ENCODE results near the gene RIN3. TPM values are rescaled to one million over a fixed set of nuclear protein-coding genes. Genes with fewer than 3 reads are reported as not detected.

The RIN3 gene
- total RNA-seq, 1 donor from 2014 or later = 28.0 TPM

- H2AFZ ChIP-seq (ENCODE audit: low read depth, low read length) = no peak overlapping the region
- Mint-ChIP-seq H3K27ac (ENCODE audit: unreplicated experiment) (no peak overlapping the region), H3K9me3 (ENCODE audit: unreplicated experiment) (peaks cover 14% of the 10 kb centered on the region), H3K36me3 (ENCODE audit: low read depth, unreplicated experiment) (peaks cover 28% of the 10 kb centered on the region), H3K27me3 (ENCODE audit: low read depth, unreplicated experiment) (no peaks in the 10 kb centered on the region), H3K4me3 (ENCODE audit: unreplicated experiment) (no peak overlapping the region), H3K4me1 (ENCODE audit: low read depth, unreplicated experiment) (peaks cover 4% of the 10 kb centered on the region)
- H3K27ac ChIP-seq (ENCODE audit: low read depth, low read length) = no peak overlapping the region
- H3K36me3 ChIP-seq (ENCODE audit: insufficient read depth, low read length) = no peaks in the 10 kb centered on the region
- peaks cover 3% of the 10 kb centered on the region for H4K20me1 ChIP-seq (ENCODE audit: insufficient read depth, low read length)
- no peak for FAIRE-seq
- H3K9ac ChIP-seq (ENCODE audit: low read length) = no peak overlapping the region
- no peak overlapping the region for H3K4me3 ChIP-seq (ENCODE audit: insufficient read depth, low read depth, low read length)
- no peaks in the 10 kb centered on the region for H3K79me2 ChIP-seq (ENCODE audit: insufficient read depth, low read length)
- no peak for DNase-seq (ENCODE audit: low read depth)
- TF ChIP-seq CTCF (IDR thresholded peaks at IDR 0.05; ENCODE audit: insufficient read depth, low read depth, low read length) = no peak
- no peak for TF ChIP-seq EZH2 (IDR thresholded peaks at IDR 0.05; ENCODE audit: insufficient read depth, low read length)
- H3K4me2 ChIP-seq (ENCODE audit: low read length) = no peak overlapping the region
- H3K4me1 ChIP-seq (ENCODE audit: insufficient read depth, low read length) = peaks cover 2% of the 10 kb centered on the region
- no peaks in the 10 kb centered on the region for H3K27me3 ChIP-seq (ENCODE audit: insufficient read depth, low read length)
- peaks cover 18% of the 10 kb centered on the region for H3K9me3 ChIP-seq (ENCODE audit: insufficient read depth, low read depth, low read length)
Observed at GRCh38 chr14:92631098-92631497, 117.5 kb downstream of the RIN3 start.

GRCh38 chr14:92632546-92633273 is 119.1 kb downstream of the RIN3 start:
- Histone ChIP-seq H3K79me2 (ENCODE audit: insufficient read depth, low read length) (no peaks in the 10 kb centered on the region), H4K20me1 (ENCODE audit: insufficient read depth, low read length) (peaks cover 3% of the 10 kb centered on the region), H3K4me1 (ENCODE audit: insufficient read depth, low read length) (peaks cover 4% of the 10 kb centered on the region), H3K36me3 (ENCODE audit: insufficient read depth, low read length) (no peaks in the 10 kb centered on the region), H3K27ac (ENCODE audit: low read depth, low read length) (no peak overlapping the region), H3K4me3 (ENCODE audit: insufficient read depth, low read depth, low read length) (no peak overlapping the region), H3K4me2 (ENCODE audit: low read length) (no peak overlapping the region), H3K27me3 (ENCODE audit: insufficient read depth, low read length) (no peaks in the 10 kb centered on the region), H2AFZ (ENCODE audit: low read depth, low read length) (no peak overlapping the region), H3K9ac (ENCODE audit: low read length) (no peak overlapping the region), H3K9me3 (ENCODE audit: insufficient read depth, low read depth, low read length) (peaks cover 5% of the 10 kb centered on the region)
- Mint-ChIP-seq H3K36me3 (ENCODE audit: low read depth, unreplicated experiment) (peaks cover 15% of the 10 kb centered on the region), H3K27me3 (ENCODE audit: low read depth, unreplicated experiment) (no peaks in the 10 kb centered on the region), H3K27ac (ENCODE audit: unreplicated experiment) (no peak overlapping the region), H3K4me1 (ENCODE audit: low read depth, unreplicated experiment) (peaks cover 4% of the 10 kb centered on the region), H3K4me3 (ENCODE audit: unreplicated experiment) (no peak overlapping the region), H3K9me3 (ENCODE audit: unreplicated experiment) (peaks cover 4% of the 10 kb centered on the region)
- DNase-seq (ENCODE audit: low read depth) (no peak), FAIRE-seq (no peak)
- no peak for TF ChIP-seq EZH2 (IDR thresholded peaks at IDR 0.05; ENCODE audit: insufficient read depth, low read length)

- no peak for TF ChIP-seq CTCF (IDR thresholded peaks at IDR 0.05; ENCODE audit: insufficient read depth, low read depth, low read length)
- TF ChIP-seq EZH2 (IDR thresholded peaks at IDR 0.05; ENCODE audit: insufficient read depth, low read length) = no peak
- Histone ChIP-seq H3K4me1 (ENCODE audit: insufficient read depth, low read length) (peaks cover 4% of the 10 kb centered on the region), H3K36me3 (ENCODE audit: insufficient read depth, low read length) (no peaks in the 10 kb centered on the region), H3K27ac (ENCODE audit: low read depth, low read length) (no peak overlapping the region), H3K79me2 (ENCODE audit: insufficient read depth, low read length) (no peaks in the 10 kb centered on the region), H2AFZ (ENCODE audit: low read depth, low read length) (no peak overlapping the region), H3K9me3 (ENCODE audit: insufficient read depth, low read depth, low read length) (peaks cover under 1% of the 10 kb centered on the region), H3K27me3 (ENCODE audit: insufficient read depth, low read length) (no peaks in the 10 kb centered on the region), H4K20me1 (ENCODE audit: insufficient read depth, low read length) (peaks cover 8% of the 10 kb centered on the region), H3K9ac (ENCODE audit: low read length) (no peak overlapping the region), H3K4me3 (ENCODE audit: insufficient read depth, low read depth, low read length) (no peak overlapping the region), H3K4me2 (ENCODE audit: low read length) (no peak overlapping the region)
- H3K27me3 Mint-ChIP-seq (ENCODE audit: low read depth, unreplicated experiment) = no peaks in the 10 kb centered on the region
- no peaks in the 10 kb centered on the region for H3K9me3 Mint-ChIP-seq (ENCODE audit: unreplicated experiment)
- peaks cover 12% of the 10 kb centered on the region for H3K36me3 Mint-ChIP-seq (ENCODE audit: low read depth, unreplicated experiment)
- H3K27ac Mint-ChIP-seq (ENCODE audit: unreplicated experiment) = no peak overlapping the region
- no peak overlapping the region for H3K4me3 Mint-ChIP-seq (ENCODE audit: unreplicated experiment)
- H3K4me1 Mint-ChIP-seq (ENCODE audit: low read depth, unreplicated experiment) = peaks cover 4% of the 10 kb centered on the region
- DNase-seq (ENCODE audit: low read depth) (no peak), FAIRE-seq (no peak)
Observed at GRCh38 chr14:92633274-92633616, 119.7 kb downstream of the RIN3 start.

All from astrocyte (in vitro differentiated cells and primary cell).